ENCODE measurements around the gene FZD10. TPM values are rescaled to one million over a fixed set of nuclear protein-coding genes. Genes with fewer than 3 reads are reported as not detected.

The FZD10 gene
- total and polyA plus RNA-seq, 2 experiments from 2014 or later, result 0.15 TPM; not detected in 1

DNA sequence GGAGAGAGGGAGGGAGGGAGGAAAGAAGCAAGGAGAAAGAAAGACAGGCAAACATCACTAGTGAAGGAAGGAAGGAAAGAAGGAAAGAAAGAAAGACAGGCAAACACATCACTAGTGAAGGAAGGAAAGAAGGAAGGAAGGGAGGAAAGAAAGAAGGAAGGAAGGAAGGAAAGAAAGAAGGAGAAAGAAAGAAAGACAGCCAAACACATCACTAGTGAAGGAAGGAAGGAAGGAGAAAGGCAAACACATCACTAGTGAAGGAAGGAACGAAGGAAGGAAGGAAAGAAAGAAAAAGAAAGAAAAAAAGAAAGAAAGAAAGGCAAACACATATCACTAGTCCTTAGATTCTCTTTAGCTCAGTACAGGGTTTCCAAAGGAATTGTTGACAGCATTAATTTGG lies 5.3 kb downstream of the FZD10 start:
- Histone ChIP-seq H3K36me3 (no peaks in the 10 kb centered on the region), H3K9me3 (ENCODE audit: low read depth) (no peaks in the 10 kb centered on the region), H3K27ac (no peak overlapping the region), H3K4me1 (ENCODE audit: low read depth) (no peaks in the 10 kb centered on the region), H3K4me3 (no peak overlapping the region), H3K27me3 (peaks cover 99% of the 10 kb centered on the region)
- TF ChIP-seq CTCF (IDR thresholded peaks at IDR 0.05; ENCODE audit: low read depth, low read length), result no peak
- no peak for DNase-seq (ENCODE audit: low read depth in 1 of 2, low spot score in 1 of 2)

GRCh38 chr12:130169256-130169655 lies 7.0 kb downstream of the FZD10 start:
- H3K27me3 ChIP-seq, result peaks cover 98% of the 10 kb centered on the region
- TF ChIP-seq CTCF (IDR thresholded peaks at IDR 0.05; ENCODE audit: low read depth, low read length), result no peak

GRCh38 chr12:130169924-130170323 lies 7.7 kb downstream of the FZD10 start:
- H3K4me1 ChIP-seq (ENCODE audit: low read depth), result no peaks in the 10 kb centered on the region
- no peak overlapping the region for H3K27ac ChIP-seq
- peaks cover 97% of the 10 kb centered on the region for H3K27me3 ChIP-seq
- no peaks in the 10 kb centered on the region for H3K36me3 ChIP-seq
- no peak overlapping the region for H3K4me3 ChIP-seq
- H3K9me3 ChIP-seq (ENCODE audit: low read depth), result no peaks in the 10 kb centered on the region
- TF ChIP-seq CTCF (IDR thresholded peaks at IDR 0.05; ENCODE audit: low read depth, low read length), result no peak
- no peak for DNase-seq (ENCODE audit: low read depth in 1 of 2, low spot score in 1 of 2)

More at GRCh38 chr12:130169256-130169655, 7.0 kb downstream of the FZD10 start:
- no peak overlapping the region for H3K4me3 ChIP-seq
- no peak for DNase-seq (ENCODE audit: low read depth in 1 of 2, low spot score in 1 of 2)
- H3K4me1 ChIP-seq (ENCODE audit: low read depth), result no peaks in the 10 kb centered on the region
- H3K36me3 ChIP-seq, result no peaks in the 10 kb centered on the region
- no peak overlapping the region for H3K27ac ChIP-seq
- no peaks in the 10 kb centered on the region for H3K9me3 ChIP-seq (ENCODE audit: low read depth)

- Histone ChIP-seq H3K27me3 (peaks cover 93% of the 10 kb centered on the region), H3K9me3 (ENCODE audit: low read depth) (no peaks in the 10 kb centered on the region), H3K4me3 (no peak overlapping the region), H3K27ac (no peak overlapping the region), H3K36me3 (no peaks in the 10 kb centered on the region), H3K4me1 (ENCODE audit: low read depth) (no peaks in the 10 kb centered on the region)
- no peak for TF ChIP-seq CTCF (IDR thresholded peaks at IDR 0.05; ENCODE audit: low read depth, low read length)
- no peak for DNase-seq (ENCODE audit: low read depth in 1 of 2, low spot score in 1 of 2)
Measured at GRCh38 chr12:130170611-130171010, 8.3 kb downstream of the FZD10 start.

- H3K36me3 ChIP-seq, result no peaks in the 10 kb centered on the region
- no peaks in the 10 kb centered on the region for H3K4me1 ChIP-seq (ENCODE audit: low read depth)
- no peak overlapping the region for H3K4me3 ChIP-seq
- no peaks in the 10 kb centered on the region for H3K9me3 ChIP-seq (ENCODE audit: low read depth)
- peaks cover 42% of the 10 kb centered on the region for H3K27me3 ChIP-seq
- TF ChIP-seq CTCF (IDR thresholded peaks at IDR 0.05; ENCODE audit: low read depth, low read length), result no peak
- no peak for DNase-seq (ENCODE audit: low read depth in 1 of 2, low spot score in 1 of 2)
- no peak overlapping the region for H3K27ac ChIP-seq
Measured at GRCh38 chr12:130177635-130178242, 15.5 kb downstream of the FZD10 start.

All from cardiac muscle cell (in vitro differentiated cells and primary cell).